PFSK-1 (cell line): ENCODE measurements around the gene DNAH9.

Experiments
- FOXP2 ChIP-seq: optimal IDR thresholded peaks from 2 replicates; pipeline ENCODE3; 2011; ENCODE audit warnings: borderline replicate concordance, control low read depth, inconsistent platforms; ENCODE audit not compliant: insufficient read depth; ENCODE audit errors: extremely low read length, extremely low read depth
- POLR2AphosphoS5 ChIP-seq: IDR thresholded peaks from 2 replicates; pipeline ENCODE4 v1.6.1; 2012; ENCODE audit warnings: low read depth, mild to moderate bottlenecking, control low read depth, low read length, moderate library complexity
- SIN3A ChIP-seq: IDR thresholded peaks from 2 replicates; pipeline ENCODE4 v1.6.1; 2012; ENCODE audit warnings: mild to moderate bottlenecking, low read length, moderate library complexity, borderline replicate concordance; ENCODE audit not compliant: insufficient read depth
- TAF1 ChIP-seq: IDR thresholded peaks from 2 replicates; pipeline ENCODE4 v1.6.1; 2012; ENCODE audit warnings: low read length, control low read depth, borderline replicate concordance; ENCODE audit not compliant: insufficient read depth
- TF ChIP-seq, protein P1 (sequence below), 2 experiments: IDR thresholded peaks; 2 replicates each; pipeline versions ENCODE4 v1.6.1 to v1.8.0; 2011 to 2012; ENCODE audit warnings: low read depth in 2 of 2, low read length in 2 of 2, control low read depth in 1 of 2, inconsistent platforms in 1 of 2, mild to moderate bottlenecking in 1 of 2, moderate library complexity in 1 of 2; ENCODE audit not compliant: insufficient read depth in 1 of 2

Gene DNAH9

DNA sequence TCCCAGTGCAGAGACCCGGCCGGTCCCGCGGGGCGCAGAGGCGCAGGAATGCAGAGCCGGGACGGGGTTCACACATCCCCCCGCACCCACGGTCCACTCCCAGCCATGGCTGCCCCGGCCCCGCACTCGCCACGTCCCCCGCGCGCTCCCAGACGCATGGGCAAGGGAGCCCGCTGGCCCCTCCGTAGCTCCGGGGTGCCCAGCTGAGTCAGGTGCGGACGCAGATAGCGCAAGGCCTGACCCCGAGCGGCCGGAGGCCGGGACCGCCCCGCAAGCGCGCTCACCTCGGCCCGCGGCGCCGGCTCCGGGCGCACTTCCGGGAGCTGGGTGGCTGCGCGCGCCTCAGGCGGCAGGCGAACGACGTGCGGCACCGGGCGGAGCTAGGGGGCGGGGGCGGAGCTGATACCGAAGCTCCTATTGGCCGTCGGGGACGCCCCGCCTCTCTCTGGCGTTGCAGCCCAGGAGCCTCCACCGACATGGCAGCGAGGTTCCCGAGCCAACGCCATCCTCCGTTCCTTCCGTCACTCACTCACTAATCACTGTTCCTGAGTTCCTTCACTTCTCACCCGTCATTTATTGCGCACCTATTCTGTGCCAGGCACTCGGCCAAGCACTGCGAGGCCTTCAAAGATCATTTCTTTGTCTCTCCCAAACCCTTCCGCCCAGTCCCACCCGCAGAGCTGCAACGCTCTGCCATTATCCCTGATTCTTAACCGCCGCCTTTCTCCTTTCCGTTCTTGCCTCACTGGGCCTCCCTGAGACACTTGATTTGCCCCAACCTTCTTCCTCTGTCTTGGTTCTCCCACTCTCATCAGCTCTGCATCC lies 399.1 kb downstream of the DNAH9 start, which contains the start of gene ZNF18:
TSS of gene ZNF18 (minus strand) at position 329 of the 825 bp plus-strand sequence. CDS start 4,646 bp downstream, outside the sequence.
- peak; percentile 81; the same call in 1 of the 2 replicates for TF ChIP-seq TAF1
- TF ChIP-seq POLR2AphosphoS5, result peak; percentile 95
- no peak for TF ChIP-seq SIN3A
- peak; percentile 67 for TF ChIP-seq FOXP2
- TF ChIP-seq, protein P1, sequence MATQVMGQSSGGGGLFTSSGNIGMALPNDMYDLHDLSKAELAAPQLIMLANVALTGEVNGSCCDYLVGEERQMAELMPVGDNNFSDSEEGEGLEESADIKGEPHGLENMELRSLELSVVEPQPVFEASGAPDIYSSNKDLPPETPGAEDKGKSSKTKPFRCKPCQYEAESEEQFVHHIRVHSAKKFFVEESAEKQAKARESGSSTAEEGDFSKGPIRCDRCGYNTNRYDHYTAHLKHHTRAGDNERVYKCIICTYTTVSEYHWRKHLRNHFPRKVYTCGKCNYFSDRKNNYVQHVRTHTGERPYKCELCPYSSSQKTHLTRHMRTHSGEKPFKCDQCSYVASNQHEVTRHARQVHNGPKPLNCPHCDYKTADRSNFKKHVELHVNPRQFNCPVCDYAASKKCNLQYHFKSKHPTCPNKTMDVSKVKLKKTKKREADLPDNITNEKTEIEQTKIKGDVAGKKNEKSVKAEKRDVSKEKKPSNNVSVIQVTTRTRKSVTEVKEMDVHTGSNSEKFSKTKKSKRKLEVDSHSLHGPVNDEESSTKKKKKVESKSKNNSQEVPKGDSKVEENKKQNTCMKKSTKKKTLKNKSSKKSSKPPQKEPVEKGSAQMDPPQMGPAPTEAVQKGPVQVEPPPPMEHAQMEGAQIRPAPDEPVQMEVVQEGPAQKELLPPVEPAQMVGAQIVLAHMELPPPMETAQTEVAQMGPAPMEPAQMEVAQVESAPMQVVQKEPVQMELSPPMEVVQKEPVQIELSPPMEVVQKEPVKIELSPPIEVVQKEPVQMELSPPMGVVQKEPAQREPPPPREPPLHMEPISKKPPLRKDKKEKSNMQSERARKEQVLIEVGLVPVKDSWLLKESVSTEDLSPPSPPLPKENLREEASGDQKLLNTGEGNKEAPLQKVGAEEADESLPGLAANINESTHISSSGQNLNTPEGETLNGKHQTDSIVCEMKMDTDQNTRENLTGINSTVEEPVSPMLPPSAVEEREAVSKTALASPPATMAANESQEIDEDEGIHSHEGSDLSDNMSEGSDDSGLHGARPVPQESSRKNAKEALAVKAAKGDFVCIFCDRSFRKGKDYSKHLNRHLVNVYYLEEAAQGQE (IDR thresholded peaks at IDR 0.05; ENCODE audit: insufficient read depth in 1 of 2, low read depth in 2 of 2, low read length in 2 of 2), result peak in 1 of 2 experiments; percentile 14; a peak in 1 of 4 replicates

DNA sequence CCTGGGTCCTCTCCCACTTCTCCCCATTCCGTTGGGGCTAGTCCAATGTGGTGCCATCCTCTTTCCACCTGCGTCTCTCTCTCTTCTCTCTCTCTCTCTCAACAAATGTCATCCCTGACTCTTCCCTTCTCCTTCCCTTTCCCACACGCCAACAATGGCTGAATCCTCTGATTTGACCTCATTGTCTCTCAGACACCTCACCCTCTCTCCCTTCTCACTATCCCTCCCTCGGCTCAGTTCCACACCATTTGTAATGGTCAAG lies 399.6 kb downstream of the DNAH9 start:
- TF ChIP-seq TAF1 (no peak), POLR2AphosphoS5 (no peak), SIN3A (no peak), FOXP2 (no peak)
- TF ChIP-seq, protein P1 (IDR thresholded peaks at IDR 0.05; ENCODE audit: insufficient read depth in 1 of 2, low read depth in 2 of 2, low read length in 2 of 2), result no peak

DNA sequence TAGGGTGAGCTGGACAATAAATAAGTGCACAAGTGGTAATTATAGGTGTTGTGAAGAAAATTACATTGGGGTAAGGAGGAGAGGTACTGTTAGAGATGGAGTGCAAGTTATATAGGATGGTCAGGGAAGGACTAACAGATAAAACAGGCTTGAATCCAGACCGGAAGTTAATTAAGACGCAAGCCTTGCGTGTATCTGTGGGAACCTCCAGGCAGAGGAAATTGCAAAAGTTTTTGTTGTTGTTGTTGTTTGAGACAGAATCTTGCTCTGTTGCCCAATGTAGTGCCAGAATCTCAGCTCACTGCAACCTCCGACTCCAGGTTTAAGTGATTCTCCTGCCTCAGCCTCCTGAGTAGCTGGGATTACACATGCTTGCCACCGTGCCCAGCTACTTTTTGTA lies 401.4 kb downstream of the DNAH9 start:
- TF ChIP-seq TAF1 (no peak), POLR2AphosphoS5 (no peak), SIN3A (no peak), FOXP2 (no peak)

DNA sequence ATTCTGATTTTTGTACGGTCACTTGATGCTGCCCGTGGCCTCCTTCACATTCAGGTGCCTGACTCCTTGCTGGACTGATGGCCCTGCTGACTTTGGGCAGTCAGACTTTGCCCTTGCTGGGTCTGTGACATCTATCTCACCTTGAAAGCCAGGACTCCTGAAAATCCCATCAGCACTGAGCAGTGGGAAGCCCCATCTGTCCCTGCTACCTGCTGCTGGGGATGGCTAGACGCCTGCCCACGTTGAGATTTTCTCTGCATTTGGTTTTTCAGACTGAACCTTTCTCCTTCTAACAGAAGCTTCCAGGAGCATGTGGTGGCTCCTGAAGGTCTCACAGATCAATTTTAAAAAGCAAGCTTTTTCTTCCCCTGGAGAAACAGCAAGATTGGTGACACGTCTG lies 409.2 kb downstream of the DNAH9 start:
- no peak for TF ChIP-seq TAF1
- TF ChIP-seq, protein P1 (IDR thresholded peaks at IDR 0.05; ENCODE audit: insufficient read depth in 1 of 2, low read depth in 2 of 2, low read length in 2 of 2), result no peak
- TF ChIP-seq SIN3A, result no peak
- no peak for TF ChIP-seq POLR2AphosphoS5
- TF ChIP-seq FOXP2, result no peak
